Nephron progenitor cell (in vitro differentiated cells): ENCODE data around the gene XKR7.
A peak's percentile ranks its signal among the peaks of the same experiment; 100 is the strongest.

Experiments
- DNase-seq: peaks from one replicate; pipeline ENCODE4 v3.0.0; 2021
- H3K27ac Mint-ChIP-seq: 2 replicates; pipeline ENCODE4 v1.8.0; 2021; ENCODE audit warnings: mild to moderate bottlenecking, moderate library complexity, mixed read lengths
- H3K27me3 Mint-ChIP-seq: 2 replicates; pipeline ENCODE4 v1.8.0; 2021; ENCODE audit warnings: mild to moderate bottlenecking, low read depth, mixed read lengths; ENCODE audit not compliant: poor library complexity
- H3K36me3 Mint-ChIP-seq: 2 replicates; pipeline ENCODE4 v1.8.0; 2021; ENCODE audit warnings: low read depth, mixed read lengths
- H3K4me1 Mint-ChIP-seq: 2 replicates; pipeline ENCODE4 v1.8.0; 2021; ENCODE audit warnings: mixed read lengths
- H3K4me3 Mint-ChIP-seq: 2 replicates; pipeline ENCODE4 v1.8.0; 2021; ENCODE audit warnings: mild to moderate bottlenecking, moderate library complexity, mixed read lengths
- H3K9me3 Mint-ChIP-seq: 2 replicates; pipeline ENCODE4 v1.8.0; 2021; ENCODE audit warnings: mild to moderate bottlenecking, moderate library complexity, mixed read lengths
- TF ChIP-seq, protein P1 (sequence below): fragments of 200-600 bp; sonication (generic); IDR thresholded peaks from 2 replicates; pipeline ENCODE4 v1.5.0; 2021; ENCODE audit warnings: antibody characterized with exemption

XKR7 gene

DNA sequence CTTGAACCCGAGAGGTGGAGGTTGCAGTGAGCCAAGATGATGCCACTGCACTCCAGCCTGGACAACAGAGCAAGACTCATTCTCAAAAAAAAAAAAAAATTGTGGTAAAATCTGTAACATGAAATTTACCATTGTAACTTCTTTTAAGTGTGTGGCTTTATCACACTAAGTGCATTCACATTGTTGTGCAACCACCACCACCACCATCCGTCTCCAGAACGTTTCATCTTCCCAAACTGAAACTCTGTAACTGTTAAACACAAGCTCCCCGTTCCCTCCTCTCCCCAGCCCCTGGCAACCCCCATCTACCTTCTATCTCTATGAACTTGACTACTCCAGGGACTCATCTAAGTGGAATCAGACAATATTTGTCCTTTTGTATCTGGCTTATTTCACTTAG, 45.8 kb upstream of the XKR7 start:
- no peak overlapping the region for H3K4me3 Mint-ChIP-seq
- TF ChIP-seq, protein P1, sequence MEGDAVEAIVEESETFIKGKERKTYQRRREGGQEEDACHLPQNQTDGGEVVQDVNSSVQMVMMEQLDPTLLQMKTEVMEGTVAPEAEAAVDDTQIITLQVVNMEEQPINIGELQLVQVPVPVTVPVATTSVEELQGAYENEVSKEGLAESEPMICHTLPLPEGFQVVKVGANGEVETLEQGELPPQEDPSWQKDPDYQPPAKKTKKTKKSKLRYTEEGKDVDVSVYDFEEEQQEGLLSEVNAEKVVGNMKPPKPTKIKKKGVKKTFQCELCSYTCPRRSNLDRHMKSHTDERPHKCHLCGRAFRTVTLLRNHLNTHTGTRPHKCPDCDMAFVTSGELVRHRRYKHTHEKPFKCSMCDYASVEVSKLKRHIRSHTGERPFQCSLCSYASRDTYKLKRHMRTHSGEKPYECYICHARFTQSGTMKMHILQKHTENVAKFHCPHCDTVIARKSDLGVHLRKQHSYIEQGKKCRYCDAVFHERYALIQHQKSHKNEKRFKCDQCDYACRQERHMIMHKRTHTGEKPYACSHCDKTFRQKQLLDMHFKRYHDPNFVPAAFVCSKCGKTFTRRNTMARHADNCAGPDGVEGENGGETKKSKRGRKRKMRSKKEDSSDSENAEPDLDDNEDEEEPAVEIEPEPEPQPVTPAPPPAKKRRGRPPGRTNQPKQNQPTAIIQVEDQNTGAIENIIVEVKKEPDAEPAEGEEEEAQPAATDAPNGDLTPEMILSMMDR = no peak

DNA sequence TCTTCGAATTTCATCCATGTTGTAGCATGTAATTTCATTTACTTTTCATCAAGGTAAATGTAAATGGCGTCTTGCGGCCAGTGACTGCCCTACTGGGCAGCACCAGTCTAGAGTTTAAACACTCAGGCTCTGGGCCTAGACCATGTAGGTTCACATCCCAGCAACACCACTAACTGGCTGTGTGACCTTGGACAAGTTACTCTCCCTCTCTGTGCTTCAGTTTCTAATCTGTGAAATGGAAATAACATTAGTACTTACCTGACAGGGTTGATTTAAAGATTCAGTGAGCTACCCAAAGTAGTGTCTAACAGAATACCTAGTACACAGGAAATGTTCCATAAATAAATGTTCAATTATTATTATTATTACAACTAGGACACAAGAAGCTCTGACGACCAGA, 45.4 kb upstream of the XKR7 start:
- no peak overlapping the region for H3K4me3 Mint-ChIP-seq
- no peak overlapping the region for H3K27ac Mint-ChIP-seq
- peaks cover 3% of the 10 kb centered on the region for H3K9me3 Mint-ChIP-seq
- no peak for DNase-seq
- peaks cover 41% of the 10 kb centered on the region for H3K4me1 Mint-ChIP-seq
- H3K36me3 Mint-ChIP-seq = no peaks in the 10 kb centered on the region
- TF ChIP-seq, protein P1 = no peak
- peaks cover 13% of the 10 kb centered on the region for H3K27me3 Mint-ChIP-seq

More for the DNA sequence above, 45.8 kb upstream of the XKR7 start:
- Mint-ChIP-seq H3K9me3 (peaks cover 7% of the 10 kb centered on the region), H3K27me3 (peaks cover 13% of the 10 kb centered on the region), H3K4me1 (peaks cover 37% of the 10 kb centered on the region), H3K36me3 (no peaks in the 10 kb centered on the region), H3K27ac (no peak overlapping the region)
- DNase-seq = no peak

DNA sequence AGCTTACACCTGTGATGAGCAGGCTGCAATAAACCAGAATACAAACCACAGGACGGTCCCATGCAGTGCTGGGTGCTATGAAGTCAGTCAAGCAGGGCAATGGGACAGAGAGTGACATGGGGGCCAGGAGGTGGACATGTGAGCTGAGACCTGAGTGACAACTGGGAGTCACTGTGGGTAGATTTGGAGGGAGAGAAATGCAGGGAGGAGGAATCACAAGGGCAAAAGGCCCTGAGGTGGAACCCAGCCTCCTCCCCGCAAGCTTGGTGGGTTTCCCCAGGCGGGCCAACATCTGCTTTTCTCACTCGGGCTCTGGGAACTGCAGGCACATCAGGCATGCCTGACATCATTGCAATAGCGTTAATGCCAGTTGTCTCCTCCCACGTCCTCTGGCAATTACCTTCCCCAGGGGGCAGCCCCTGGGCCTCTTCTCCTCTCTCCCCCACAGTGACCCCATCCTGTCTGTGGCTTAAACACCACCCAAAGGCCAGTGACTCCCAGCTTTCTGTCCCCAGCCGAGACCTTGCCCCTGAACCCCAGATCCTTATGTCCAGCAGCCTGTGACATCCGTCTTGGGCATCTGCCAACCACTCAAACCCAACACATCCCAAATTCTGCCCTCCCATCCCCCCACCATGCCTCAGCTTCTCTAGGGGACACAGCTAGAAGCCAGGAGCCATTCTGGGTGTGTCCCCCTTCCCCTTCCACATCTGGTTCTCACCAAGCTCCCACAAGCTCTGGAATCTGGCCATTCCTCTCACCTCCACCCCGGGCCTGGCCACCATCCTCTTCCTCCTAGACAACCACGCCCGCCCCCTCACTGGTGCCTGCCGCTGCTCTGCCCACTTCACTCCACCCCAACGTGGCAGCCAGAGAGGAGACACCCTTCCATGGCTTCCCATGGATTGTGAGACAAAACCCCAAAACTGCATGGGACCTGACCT, 44.3 kb upstream of the XKR7 start:
- Mint-ChIP-seq H3K36me3 (no peaks in the 10 kb centered on the region), H3K9me3 (no peaks in the 10 kb centered on the region), H3K4me3 (no peak overlapping the region), H3K4me1 (peaks cover 37% of the 10 kb centered on the region), H3K27ac (peak overlapping the region; percentile 41), H3K27me3 (peaks cover 13% of the 10 kb centered on the region)
- TF ChIP-seq, protein P1 = no peak
- peak; percentile 27 for DNase-seq

DNA sequence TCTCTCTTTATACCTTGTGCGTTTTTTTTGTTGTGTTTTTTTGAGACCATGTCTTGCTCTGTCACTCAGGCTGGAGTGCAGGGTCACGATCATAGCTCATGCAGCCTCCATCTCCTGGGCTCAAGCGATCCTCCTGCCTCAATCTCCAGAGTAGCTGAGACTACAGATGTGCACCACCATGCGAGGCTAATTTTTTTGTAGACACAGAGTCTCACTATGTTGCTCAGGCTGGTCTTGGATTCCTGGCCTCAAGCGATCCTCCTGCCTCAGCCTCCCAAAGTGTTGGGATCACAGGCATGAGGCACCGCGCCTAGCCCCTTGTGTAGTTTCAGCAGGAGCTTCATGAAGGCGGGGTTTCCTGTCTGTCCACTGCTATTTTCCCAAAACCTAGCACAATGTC, 43.4 kb upstream of the XKR7 start:
- no peak overlapping the region for H3K27ac Mint-ChIP-seq
- H3K4me1 Mint-ChIP-seq = peaks cover 41% of the 10 kb centered on the region
- no peaks in the 10 kb centered on the region for H3K36me3 Mint-ChIP-seq
- no peak for DNase-seq
- peaks cover 13% of the 10 kb centered on the region for H3K27me3 Mint-ChIP-seq
- TF ChIP-seq, protein P1 = no peak
- H3K9me3 Mint-ChIP-seq = no peaks in the 10 kb centered on the region
- H3K4me3 Mint-ChIP-seq = no peak overlapping the region

DNA sequence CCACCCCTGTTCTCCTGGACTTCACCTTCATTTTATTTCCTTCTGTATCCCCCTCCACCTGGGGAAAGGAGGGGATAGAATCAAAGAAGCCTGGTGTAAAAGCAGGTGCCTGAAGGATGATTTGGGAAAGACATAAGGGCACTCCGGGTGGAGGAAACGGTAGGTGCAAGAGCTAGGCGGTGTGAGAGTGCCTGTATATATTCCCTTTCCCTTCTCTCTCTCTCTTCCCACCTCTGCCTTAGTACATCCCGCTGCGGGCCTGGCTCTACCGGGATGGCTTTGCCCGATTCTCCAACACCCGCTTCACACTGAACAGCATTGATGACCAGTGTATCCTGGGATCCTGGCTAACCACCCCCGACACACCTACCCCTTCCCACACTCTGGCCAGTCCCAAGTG, 42.3 kb upstream of the XKR7 start:
- TF ChIP-seq, protein P1 = no peak
- Mint-ChIP-seq H3K27ac (no peak overlapping the region), H3K27me3 (peaks cover 13% of the 10 kb centered on the region), H3K4me1 (peaks cover 36% of the 10 kb centered on the region), H3K9me3 (no peaks in the 10 kb centered on the region), H3K36me3 (no peaks in the 10 kb centered on the region), H3K4me3 (no peak overlapping the region)
- no peak for DNase-seq

DNA sequence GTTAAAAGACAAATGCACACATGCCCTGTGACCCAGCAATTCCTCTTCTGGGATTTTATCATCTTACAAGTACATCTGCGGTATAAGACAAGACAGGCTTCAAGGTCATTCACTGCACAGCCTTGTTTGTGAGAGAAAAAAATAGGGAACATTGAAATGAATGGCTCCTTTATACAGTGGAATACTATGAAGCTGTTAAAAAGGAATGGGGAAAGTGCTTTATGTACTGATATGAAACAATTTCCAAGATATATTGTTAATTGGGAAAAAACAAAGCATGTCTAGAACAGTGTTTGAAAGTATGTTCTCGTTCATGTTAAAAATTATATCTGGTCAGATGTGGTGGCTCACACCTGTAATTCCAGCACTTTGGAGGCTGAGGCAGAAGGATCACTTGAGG, 41.5 kb upstream of the XKR7 start:
- H3K4me3 Mint-ChIP-seq = no peak overlapping the region
- H3K4me1 Mint-ChIP-seq = peaks cover 43% of the 10 kb centered on the region
- DNase-seq = no peak
- H3K27me3 Mint-ChIP-seq = peaks cover 13% of the 10 kb centered on the region
- H3K36me3 Mint-ChIP-seq = no peaks in the 10 kb centered on the region
- H3K9me3 Mint-ChIP-seq = no peaks in the 10 kb centered on the region
- no peak overlapping the region for H3K27ac Mint-ChIP-seq
- TF ChIP-seq, protein P1 = no peak
